Thyroid gland (tissue), 4 donors: ENCODE results near the gene MMD.

ENCODE experiments used
- POLR2A ChIP-seq, 2 donors: fragments of 450-650 bp; IDR thresholded peaks; one replicate each; pipeline ENCODE4 v1.6.1; 2017; ENCODE audit warnings: antibody characterized with exemption in 2 of 2, mild to moderate bottlenecking in 2 of 2, moderate library complexity in 1 of 2
- TF ChIP-seq, protein P1 (sequence below), 6 experiments: fragments of 200-600 bp in 3 of 6; fragments of 450-650 bp in 3 of 6; sonication (generic) in 3 of 6; IDR thresholded peaks; one replicate each; pipeline ENCODE4 v1.5.1; 2016 to 2019; ENCODE audit warnings: antibody characterized with exemption in 6 of 6, mild to moderate bottlenecking in 2 of 6, inconsistent platforms in 1 of 6, moderate library complexity in 1 of 6

DNA sequence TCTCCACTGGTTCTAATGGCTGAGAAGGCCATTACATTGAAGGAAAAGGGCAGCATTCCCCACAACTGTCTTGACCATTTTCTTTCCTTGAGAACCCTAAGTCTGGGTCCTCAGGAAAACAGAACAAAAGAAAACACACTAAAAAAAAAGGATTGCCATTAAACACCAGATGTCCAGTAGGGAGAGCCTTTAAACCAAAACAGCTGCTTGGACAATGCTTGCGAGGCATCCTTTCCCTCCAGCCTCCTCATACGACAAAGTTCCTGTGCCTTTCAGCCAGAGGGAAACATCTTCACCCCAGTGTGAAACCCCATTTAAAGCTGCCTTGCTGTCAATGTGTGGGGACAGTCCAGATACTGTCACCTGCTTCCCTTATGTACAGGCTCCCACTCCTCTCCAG lies 74.3 kb downstream of the MMD start:
- TF ChIP-seq, protein P1, sequence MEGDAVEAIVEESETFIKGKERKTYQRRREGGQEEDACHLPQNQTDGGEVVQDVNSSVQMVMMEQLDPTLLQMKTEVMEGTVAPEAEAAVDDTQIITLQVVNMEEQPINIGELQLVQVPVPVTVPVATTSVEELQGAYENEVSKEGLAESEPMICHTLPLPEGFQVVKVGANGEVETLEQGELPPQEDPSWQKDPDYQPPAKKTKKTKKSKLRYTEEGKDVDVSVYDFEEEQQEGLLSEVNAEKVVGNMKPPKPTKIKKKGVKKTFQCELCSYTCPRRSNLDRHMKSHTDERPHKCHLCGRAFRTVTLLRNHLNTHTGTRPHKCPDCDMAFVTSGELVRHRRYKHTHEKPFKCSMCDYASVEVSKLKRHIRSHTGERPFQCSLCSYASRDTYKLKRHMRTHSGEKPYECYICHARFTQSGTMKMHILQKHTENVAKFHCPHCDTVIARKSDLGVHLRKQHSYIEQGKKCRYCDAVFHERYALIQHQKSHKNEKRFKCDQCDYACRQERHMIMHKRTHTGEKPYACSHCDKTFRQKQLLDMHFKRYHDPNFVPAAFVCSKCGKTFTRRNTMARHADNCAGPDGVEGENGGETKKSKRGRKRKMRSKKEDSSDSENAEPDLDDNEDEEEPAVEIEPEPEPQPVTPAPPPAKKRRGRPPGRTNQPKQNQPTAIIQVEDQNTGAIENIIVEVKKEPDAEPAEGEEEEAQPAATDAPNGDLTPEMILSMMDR (IDR thresholded peaks at IDR 0.05): no peak
- TF ChIP-seq POLR2A (IDR thresholded peaks at IDR 0.05): no peak
